ENCODE data around the gene GLB1L. TPM values are rescaled to one million over a fixed set of nuclear protein-coding genes. Genes with fewer than 3 reads are reported as not detected.
"Not testable (repeated sequence)": the region's sequence is repeated elsewhere in the genome, so short reads cannot be mapped to it uniquely, and the experiment has no call there.

Gene GLB1L
- total RNA-seq: 10 to 100 TPM in 1 of 8 experiments, 1 to 10 TPM in 7; 5.6 to 30.7 (median 7.5) TPM

- Histone ChIP-seq H3K4me3 (peak within 1 kb of the TSS; percentile 59 to 93 (median 73)), H3K27ac (peak within 1 kb of the TSS; percentile 87 to 95), H3K4me1 (replicated peaks in 1 of 2) (peaks cover 24 to 29% of the 10 kb centered on the region in 2 donors)
- in situ Hi-C loops (cut with MboI; ENCODE audit: low pct_unique_long_range_greater_than_20kb in 2 of 9, low sequenced_read_pairs in 9 of 9, unreplicated experiment in 9 of 9): no loop called here
- 0% methylated on average over 1 to 9 of the region's 46 CpGs; no CpG with 5 or more reads in 6 of the 10 experiments for WGBS, 10 experiments
- peak; percentile 74 to 95 (median 84) for ATAC-seq (replicated peaks in 6 of 8)
Measured at GRCh38 chr2:219245148-219245898, at the start of gene GLB1L, which contains the start of gene STK16. Gene GLB1L, minus strand, starts transcription at chr2:219245444. Its CDS starts 1,871 bp downstream, at chr2:219243573. Gene STK16, plus strand, starts transcription at chr2:219245479. Its CDS starts 521 bp downstream, at chr2:219246000.

GRCh38 chr2:219294356-219295351 is 49.4 kb upstream of the GLB1L start:
- in situ Hi-C loops (cut with MboI; ENCODE audit: low pct_unique_long_range_greater_than_20kb in 2 of 9, low sequenced_read_pairs in 9 of 9, unreplicated experiment in 9 of 9): no loop called here

GRCh38 chr2:219293736-219294231 is 48.5 kb upstream of the GLB1L start:
- Histone ChIP-seq H3K4me3 (no peak overlapping the region), H3K27ac (no peak overlapping the region), H3K4me1 (replicated peaks in 1 of 2) (peaks cover 2 to 8% of the 10 kb centered on the region in 2 donors)
- in situ Hi-C loops (cut with MboI; ENCODE audit: low pct_unique_long_range_greater_than_20kb in 2 of 9, low sequenced_read_pairs in 9 of 9, unreplicated experiment in 9 of 9): no loop called here
- no peak for ATAC-seq (replicated peaks in 6 of 8)
- whole genome bisulfite sequencing, 10 experiments: 54 to 93% (median 76%) methylated on average over 1 to 4 of the region's 5 CpGs; no CpG with 5 or more reads in 5 of the 10 experiments

More at GRCh38 chr2:219294356-219295351, 49.4 kb upstream of the GLB1L start:
- Histone ChIP-seq H3K27ac (no peak overlapping the region), H3K4me3 (peak overlapping the region; percentile 28 to 43 (median 37)), H3K4me1 (replicated peaks in 1 of 2) (peaks cover 2 to 15% of the 10 kb centered on the region in 2 donors)
- ATAC-seq (replicated peaks in 6 of 8): peak; percentile 74 to 88 (median 83)
- 20 to 77% (median 60%) methylated on average over 1 to 23 of the region's 67 CpGs; no CpG with 5 or more reads in 1 of the 10 experiments for WGBS, 10 experiments

GRCh38 chr2:219292616-219293015 is 47.4 kb upstream of the GLB1L start:
- in situ Hi-C loops (cut with MboI; ENCODE audit: low pct_unique_long_range_greater_than_20kb in 2 of 9, low sequenced_read_pairs in 9 of 9, unreplicated experiment in 9 of 9): no loop called here
- no peak overlapping the region for H3K27ac ChIP-seq
- H3K4me3 ChIP-seq: no peak overlapping the region
- peaks cover 2 to 8% of the 10 kb centered on the region in 2 donors for H3K4me1 ChIP-seq (replicated peaks in 1 of 2)
- 71 to 100% (median 92%) methylated on average over 1 to 8 of the region's 9 CpGs; no CpG with 5 or more reads in 3 of the 10 experiments for WGBS, 10 experiments
- ATAC-seq (replicated peaks in 6 of 8): no peak

- 50 to 100% (median 77%) methylated on average over 1 to 3 of the region's 4 CpGs; no CpG with 5 or more reads in 5 of the 10 experiments for WGBS, 10 experiments
- peaks cover 2 to 8% of the 10 kb centered on the region in 2 donors for H3K4me1 ChIP-seq (replicated peaks in 1 of 2)
- no peak for ATAC-seq (replicated peaks in 6 of 8)
- no peak overlapping the region for H3K27ac ChIP-seq
- in situ Hi-C loops (cut with MboI; ENCODE audit: low pct_unique_long_range_greater_than_20kb in 2 of 9, low sequenced_read_pairs in 9 of 9, unreplicated experiment in 9 of 9): no loop called here
- H3K4me3 ChIP-seq: no peak overlapping the region
Measured at GRCh38 chr2:219291910-219292490, 46.8 kb upstream of the GLB1L start.

- in situ Hi-C loops (cut with MboI; ENCODE audit: low pct_unique_long_range_greater_than_20kb in 2 of 9, low sequenced_read_pairs in 9 of 9, unreplicated experiment in 9 of 9): no loop called here
- H3K4me1 ChIP-seq (replicated peaks in 1 of 2): peaks cover 2 to 9% of the 10 kb centered on the region in 2 donors
- no peak for ATAC-seq (replicated peaks in 6 of 8)
- WGBS, 10 experiments: 40 to 95% (median 58%) methylated on average over 1 to 5 of the region's 7 CpGs; no CpG with 5 or more reads in 4 of the 10 experiments
- H3K4me3 ChIP-seq: no peak overlapping the region
- no peak overlapping the region for H3K27ac ChIP-seq
Measured at GRCh38 chr2:219291394-219291793, 46.1 kb upstream of the GLB1L start.

- in situ Hi-C loops (cut with MboI; ENCODE audit: low pct_unique_long_range_greater_than_20kb in 2 of 9, low sequenced_read_pairs in 9 of 9, unreplicated experiment in 9 of 9): no loop called here
Measured at GRCh38 chr2:219290381-219291171, 45.3 kb upstream of the GLB1L start.

GRCh38 chr2:219289537-219290361 is 44.5 kb upstream of the GLB1L start:
- no peak overlapping the region for H3K4me3 ChIP-seq
- H3K4me1 ChIP-seq (replicated peaks in 1 of 2): peaks cover 0 to 12% of the 10 kb centered on the region in 2 donors
- H3K27ac ChIP-seq: no peak overlapping the region
- in situ Hi-C loops (cut with MboI; ENCODE audit: low pct_unique_long_range_greater_than_20kb in 2 of 9, low sequenced_read_pairs in 9 of 9, unreplicated experiment in 9 of 9): no loop called here
- WGBS, 10 experiments: 0 to 67% (median 59%) methylated on average over 1 to 10 of the region's 16 CpGs; no CpG with 5 or more reads in 5 of the 10 experiments
- ATAC-seq (replicated peaks in 6 of 8): peak in 4 of 8 experiments; percentile 11 to 76 (median 72)

More at GRCh38 chr2:219290381-219291171, 45.3 kb upstream of the GLB1L start:
- no peak overlapping the region for H3K27ac ChIP-seq
- no peak overlapping the region for H3K4me3 ChIP-seq
- no peak for ATAC-seq (replicated peaks in 6 of 8)
- peaks cover 2 to 13% of the 10 kb centered on the region in 2 donors for H3K4me1 ChIP-seq (replicated peaks in 1 of 2)
- 67 to 84% (median 80%) methylated on average over 6 to 9 of the region's 16 CpGs; no CpG with 5 or more reads in 7 of the 10 experiments for WGBS, 10 experiments

GRCh38 chr2:219289195-219289536 is 43.9 kb upstream of the GLB1L start:
- Histone ChIP-seq H3K4me3 (no peak overlapping the region), H3K4me1 (replicated peaks in 1 of 2) (peaks cover 0 to 10% of the 10 kb centered on the region in 2 donors), H3K27ac (no peak overlapping the region)
- 5 to 69% (median 47%) methylated on average over 3 to 6 of the region's 6 CpGs; no CpG with 5 or more reads in 6 of the 10 experiments for WGBS, 10 experiments
- no peak for ATAC-seq (replicated peaks in 6 of 8)
- in situ Hi-C loops (cut with MboI; ENCODE audit: low pct_unique_long_range_greater_than_20kb in 2 of 9, low sequenced_read_pairs in 9 of 9, unreplicated experiment in 9 of 9): no loop called here

- WGBS, 10 experiments: 40 to 100% (median 92%) methylated on average over 1 to 9 of the region's 10 CpGs; no CpG with 5 or more reads in 3 of the 10 experiments
- Histone ChIP-seq H3K4me3 (no peak overlapping the region), H3K4me1 (replicated peaks in 1 of 2) (peaks cover 0 to 7% of the 10 kb centered on the region in 2 donors), H3K27ac (no peak overlapping the region)
- ATAC-seq (replicated peaks in 6 of 8): no peak
- in situ Hi-C loops (cut with MboI; ENCODE audit: low pct_unique_long_range_greater_than_20kb in 2 of 9, low sequenced_read_pairs in 9 of 9, unreplicated experiment in 9 of 9): no loop called here
Measured at GRCh38 chr2:219287580-219288265, 42.5 kb upstream of the GLB1L start.

GRCh38 chr2:219287116-219287440 is 41.8 kb upstream of the GLB1L start:
- in situ Hi-C loops (cut with MboI; ENCODE audit: low pct_unique_long_range_greater_than_20kb in 2 of 9, low sequenced_read_pairs in 9 of 9, unreplicated experiment in 9 of 9); ATAC-seq (replicated peaks in 6 of 8); H3K27ac ChIP-seq; H3K4me3 ChIP-seq; H3K4me1 ChIP-seq (replicated peaks in 1 of 2): not testable (repeated sequence)
- 60 to 100% (median 87%) methylated on average over 1 to 6 of the region's 6 CpGs; no CpG with 5 or more reads in 5 of the 10 experiments for whole genome bisulfite sequencing, 10 experiments
